ENCODE measurements around the gene PI4KB. TPM values are rescaled to one million over a fixed set of nuclear protein-coding genes. Genes with fewer than 3 reads are reported as not detected.

Gene PI4KB
- total and polyA plus RNA-seq, 9 of the 15 experiments (the other 6 are each of a cell fraction or from before 2014, with no cell fraction given), result 3.1 to 65.4 (median 45.1) TPM

GRCh38 chr1:151327223-151327902 is at the start of gene PI4KB (continued):
- TF ChIP-seq FOXK2 (conservative IDR thresholded peaks at IDR 0.05 in 1 of 2, IDR thresholded peaks at IDR 0.05 in 1 of 2; ENCODE audit: low read depth in 2 of 2) (0 out of 4 replicates have a peak, but pooled peaks of 1 of the 2 experiments have one; percentile 32), NCOA1 (IDR thresholded peaks at IDR 0.05; ENCODE audit: low read depth) (no peak), ZNF764 (CRISPR knock-in tag; IDR thresholded peaks at IDR 0.05; ENCODE audit: low read depth) (no peak), TCFL5 (CRISPR knock-in tag; conservative IDR thresholded peaks at IDR 0.05) (no peak), TEAD2 (tag; IDR thresholded peaks at IDR 0.05) (no peak), VEZF1 (CRISPR knock-in tag; IDR thresholded peaks at IDR 0.05) (peak; percentile 33; the same call in 1 of the 2 replicates), CAMTA2 (CRISPR knock-in tag; conservative IDR thresholded peaks at IDR 0.05) (no peak), CHD4 (IDR thresholded peaks at IDR 0.05; ENCODE audit: insufficient read depth, insufficient replicate concordance, low read depth, low read length, poor library complexity, severe bottlenecking) (no peak), POLR2H (tag; IDR thresholded peaks at IDR 0.05; ENCODE audit: low read depth) (peak; percentile 83), HNRNPLL (IDR thresholded peaks at IDR 0.05; ENCODE audit: low read depth, low read length, poor library complexity, severe bottlenecking) (peak; percentile 59), ARID4B (CRISPR knock-in tag; IDR thresholded peaks at IDR 0.05) (peak; percentile 45), YBX1 (IDR thresholded peaks at IDR 0.05) (no peak), POLR2AphosphoS5 (IDR thresholded peaks at IDR 0.05; ENCODE audit: control insufficient read depth, insufficient read depth, low read depth, low read length) (peak; percentile 36), ZBTB34 (CRISPR knock-in tag; IDR thresholded peaks at IDR 0.05) (no peak)
- TF ChIP-seq, protein P1, sequence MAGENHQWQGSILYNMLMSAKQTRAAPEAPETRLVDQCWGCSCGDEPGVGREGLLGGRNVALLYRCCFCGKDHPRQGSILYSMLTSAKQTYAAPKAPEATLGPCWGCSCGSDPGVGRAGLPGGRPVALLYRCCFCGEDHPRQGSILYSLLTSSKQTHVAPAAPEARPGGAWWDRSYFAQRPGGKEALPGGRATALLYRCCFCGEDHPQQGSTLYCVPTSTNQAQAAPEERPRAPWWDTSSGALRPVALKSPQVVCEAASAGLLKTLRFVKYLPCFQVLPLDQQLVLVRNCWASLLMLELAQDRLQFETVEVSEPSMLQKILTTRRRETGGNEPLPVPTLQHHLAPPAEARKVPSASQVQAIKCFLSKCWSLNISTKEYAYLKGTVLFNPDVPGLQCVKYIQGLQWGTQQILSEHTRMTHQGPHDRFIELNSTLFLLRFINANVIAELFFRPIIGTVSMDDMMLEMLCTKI (IDR thresholded peaks at IDR 0.05; ENCODE audit: partially characterized antibody), result no peak
- TF ChIP-seq, protein P2, sequence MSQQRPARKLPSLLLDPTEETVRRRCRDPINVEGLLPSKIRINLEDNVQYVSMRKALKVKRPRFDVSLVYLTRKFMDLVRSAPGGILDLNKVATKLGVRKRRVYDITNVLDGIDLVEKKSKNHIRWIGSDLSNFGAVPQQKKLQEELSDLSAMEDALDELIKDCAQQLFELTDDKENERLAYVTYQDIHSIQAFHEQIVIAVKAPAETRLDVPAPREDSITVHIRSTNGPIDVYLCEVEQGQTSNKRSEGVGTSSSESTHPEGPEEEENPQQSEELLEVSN (IDR thresholded peaks at IDR 0.05; ENCODE audit: borderline replicate concordance in 1 of 2, extremely low read depth in 1 of 2, insufficient read depth in 1 of 2, insufficient read length in 1 of 2, low read depth in 1 of 2, low read length in 1 of 2, poor library complexity in 1 of 2, severe bottlenecking in 1 of 2), result peak in 1 of 2 experiments; percentile 18
